Esophagus squamous epithelium (tissue), 5 donors: ENCODE results near the gene MYRFL. TPM values are rescaled to one million over a fixed set of nuclear protein-coding genes. Genes with fewer than 3 reads are reported as not detected.
A peak's percentile ranks its signal among the peaks of the same experiment; 100 is the strongest.

ENCODE experiments used
- DNase-seq: peaks from one replicate; lab custom pipeline; 2025; lab: John Stamatoyannopoulos, UW
- H3K27ac ChIP-seq, 4 donors: fragments of 200-600 bp; sonication (generic); one replicate each; pipeline ENCODE4 v1.5.1; 2016 to 2019; ENCODE audit warnings: mild to moderate bottlenecking in 1 of 4
- H3K27me3 ChIP-seq, 4 donors: fragments of 200-600 bp; sonication (generic); 1 replicate in 3 of 4; 2 replicates in 1 of 4; pipeline versions ENCODE4 v1.5.1 to v1.6.0; 2017 to 2021; ENCODE audit warnings: antibody characterized with exemption in 1 of 4
- H3K36me3 ChIP-seq, 3 donors: fragments of 200-600 bp; sonication (generic); one replicate each; pipeline ENCODE4 v1.5.1; 2016 to 2019
- H3K4me1 ChIP-seq, 3 donors: fragments of 200-600 bp; sonication (generic); one replicate each; pipeline ENCODE4 v1.5.1; 2017 to 2019
- H3K4me3 ChIP-seq, 4 donors: fragments of 200-600 bp; sonication (generic); 1 replicate in 3 of 4; 2 replicates in 1 of 4; pipeline ENCODE4 v1.5.1; 2016 to 2019; ENCODE audit warnings: mild to moderate bottlenecking in 2 of 4, moderate library complexity in 1 of 4
- H3K9me3 ChIP-seq, 3 donors: fragments of 200-600 bp; sonication (generic); one replicate each; pipeline ENCODE4 v1.5.1; 2016 to 2019
- POLR2A ChIP-seq, 4 donors: fragments of 450-650 bp; IDR thresholded peaks; one replicate each; pipeline ENCODE4 v1.6.1; 2017; ENCODE audit warnings: antibody characterized with exemption in 4 of 4, mild to moderate bottlenecking in 4 of 4, moderate library complexity in 3 of 4
- WGBS, 2 donors: methylation state at CpG; one replicate each; pipeline ENCODE4 v1.1.5; 2018; 5-methylcytosine and 5-hydroxymethylcytosine counted together
- intact Hi-C: fragments of 100-400 bp; cut with DNase I; formaldehyde crosslinking; loops from one replicate; pipeline ENCODE4 v1.15.0; 2022
- total RNA-seq, 4 donors: library from RNA; depleted of rRNA; stranded (reverse); fragments of >200 nt; gene quantifications; one replicate each; pipeline ENCODE4 v1.1.0, GENCODE V29; 2016
- TF ChIP-seq, protein P1 (sequence below), 6 experiments: fragments of 450-650 bp in 4 of 6; fragments of 200-600 bp in 2 of 6; sonication (generic) in 2 of 6; IDR thresholded peaks; one replicate each; pipeline ENCODE4 v1.5.1; 2016 to 2019; ENCODE audit warnings: antibody characterized with exemption in 6 of 6, mild to moderate bottlenecking in 4 of 6, moderate library complexity in 4 of 6
- donor health status: DM: yes; HTN: yes; CAD: no.

Gene MYRFL
- total RNA-seq, 4 donors from 2014 or later = not detected

DNA sequence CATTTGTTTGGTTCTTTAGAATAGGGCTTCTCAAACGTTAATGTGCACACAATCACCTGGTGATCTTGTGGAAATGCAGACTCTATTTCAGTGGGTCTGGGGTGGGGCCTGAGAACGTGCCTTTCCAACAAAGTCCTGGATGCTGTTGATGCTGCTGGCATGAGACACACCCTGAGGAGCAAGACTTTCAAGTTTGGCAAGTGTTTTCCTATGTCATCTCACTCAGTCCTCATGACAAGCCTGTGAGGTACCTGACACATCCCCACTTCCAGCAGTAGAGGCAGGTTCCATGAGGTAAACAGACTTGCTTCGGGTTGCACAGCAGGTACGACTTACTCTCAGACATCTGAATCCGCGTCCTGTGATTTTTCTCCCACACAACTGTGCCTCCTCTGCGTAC, 147.1 kb downstream of the MYRFL start:
- no peak overlapping the region for H3K4me3 ChIP-seq
- intact Hi-C loops = no loop called here
- H3K9me3 ChIP-seq = no peaks in the 10 kb centered on the region
- 67 to 83% methylated on average over 4 to 7 of the region's 7 CpGs for WGBS, 2 donors
- peaks cover 0 to 7% (median 0%) of the 10 kb centered on the region in 3 donors for H3K4me1 ChIP-seq
- H3K27me3 ChIP-seq = no peaks in the 10 kb centered on the region
- TF ChIP-seq, protein P1, sequence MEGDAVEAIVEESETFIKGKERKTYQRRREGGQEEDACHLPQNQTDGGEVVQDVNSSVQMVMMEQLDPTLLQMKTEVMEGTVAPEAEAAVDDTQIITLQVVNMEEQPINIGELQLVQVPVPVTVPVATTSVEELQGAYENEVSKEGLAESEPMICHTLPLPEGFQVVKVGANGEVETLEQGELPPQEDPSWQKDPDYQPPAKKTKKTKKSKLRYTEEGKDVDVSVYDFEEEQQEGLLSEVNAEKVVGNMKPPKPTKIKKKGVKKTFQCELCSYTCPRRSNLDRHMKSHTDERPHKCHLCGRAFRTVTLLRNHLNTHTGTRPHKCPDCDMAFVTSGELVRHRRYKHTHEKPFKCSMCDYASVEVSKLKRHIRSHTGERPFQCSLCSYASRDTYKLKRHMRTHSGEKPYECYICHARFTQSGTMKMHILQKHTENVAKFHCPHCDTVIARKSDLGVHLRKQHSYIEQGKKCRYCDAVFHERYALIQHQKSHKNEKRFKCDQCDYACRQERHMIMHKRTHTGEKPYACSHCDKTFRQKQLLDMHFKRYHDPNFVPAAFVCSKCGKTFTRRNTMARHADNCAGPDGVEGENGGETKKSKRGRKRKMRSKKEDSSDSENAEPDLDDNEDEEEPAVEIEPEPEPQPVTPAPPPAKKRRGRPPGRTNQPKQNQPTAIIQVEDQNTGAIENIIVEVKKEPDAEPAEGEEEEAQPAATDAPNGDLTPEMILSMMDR (IDR thresholded peaks at IDR 0.05) = no peak
- TF ChIP-seq POLR2A (IDR thresholded peaks at IDR 0.05) = no peak
- DNase-seq = no peak
- H3K36me3 ChIP-seq = no peaks in the 10 kb centered on the region
- peak overlapping the region in 2 of 4 donors; percentile 53 to 60 for H3K27ac ChIP-seq

DNA sequence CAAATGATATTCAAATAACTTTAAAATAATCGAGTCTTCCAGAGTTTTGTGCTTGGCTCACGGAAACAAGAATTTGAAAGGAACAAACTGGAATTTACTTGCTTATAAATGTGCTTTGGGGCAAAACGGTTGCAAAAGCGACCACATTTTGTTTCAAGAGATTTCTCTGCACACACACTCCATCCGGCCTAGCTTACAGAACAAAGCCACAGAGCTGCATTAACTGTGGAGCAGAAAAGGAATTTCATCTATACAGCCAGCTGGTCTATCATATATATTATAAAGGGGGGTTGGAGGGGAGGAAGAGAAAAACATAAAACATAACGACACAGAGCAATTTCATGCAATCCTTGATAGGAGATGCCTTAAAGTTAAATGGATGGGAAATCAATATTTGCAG, 153.0 kb downstream of the MYRFL start:
- no peak for DNase-seq

DNA sequence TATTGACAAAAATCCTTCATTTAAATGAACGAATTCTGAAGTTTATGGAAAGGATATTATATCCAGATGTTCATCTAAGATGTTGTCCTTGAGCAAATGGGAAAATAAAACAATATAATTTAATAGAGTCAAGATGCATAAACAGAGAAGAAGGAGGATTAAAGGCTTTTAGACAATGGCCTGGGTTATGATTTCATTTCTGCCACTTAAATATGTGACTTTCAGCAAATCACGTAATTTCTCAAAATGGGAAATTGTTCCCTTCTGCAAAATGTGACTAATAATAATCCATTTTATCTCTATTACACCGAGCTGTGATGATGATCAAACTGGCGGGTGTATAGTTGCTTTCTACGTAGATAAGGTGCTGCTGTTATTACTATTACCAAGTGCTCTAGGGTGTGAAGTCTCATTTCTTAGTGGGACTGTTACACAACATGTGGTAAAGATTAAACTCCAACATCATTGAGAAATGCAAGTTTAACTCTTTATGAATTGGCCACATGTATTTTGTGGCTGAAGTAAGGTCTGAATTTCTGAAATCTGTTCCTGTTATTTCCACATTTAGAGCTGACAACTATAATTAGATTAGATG, 157.0 kb downstream of the MYRFL start:
- DNase-seq = no peak
- no peak overlapping the region for H3K4me3 ChIP-seq

More for the DNA sequence above, 153.0 kb downstream of the MYRFL start:
- no peaks in the 10 kb centered on the region for H3K27me3 ChIP-seq
- H3K36me3 ChIP-seq = no peaks in the 10 kb centered on the region
- 51 to 61% methylated on average over 6 of the region's 6 CpGs for WGBS, 2 donors
- no peak overlapping the region for H3K4me3 ChIP-seq
- TF ChIP-seq POLR2A (IDR thresholded peaks at IDR 0.05) = no peak
- TF ChIP-seq, protein P1 (IDR thresholded peaks at IDR 0.05) = no peak
- H3K27ac ChIP-seq = no peak overlapping the region
- H3K4me1 ChIP-seq = no peaks in the 10 kb centered on the region
- intact Hi-C loops = no loop called here
- H3K9me3 ChIP-seq = no peaks in the 10 kb centered on the region

DNA sequence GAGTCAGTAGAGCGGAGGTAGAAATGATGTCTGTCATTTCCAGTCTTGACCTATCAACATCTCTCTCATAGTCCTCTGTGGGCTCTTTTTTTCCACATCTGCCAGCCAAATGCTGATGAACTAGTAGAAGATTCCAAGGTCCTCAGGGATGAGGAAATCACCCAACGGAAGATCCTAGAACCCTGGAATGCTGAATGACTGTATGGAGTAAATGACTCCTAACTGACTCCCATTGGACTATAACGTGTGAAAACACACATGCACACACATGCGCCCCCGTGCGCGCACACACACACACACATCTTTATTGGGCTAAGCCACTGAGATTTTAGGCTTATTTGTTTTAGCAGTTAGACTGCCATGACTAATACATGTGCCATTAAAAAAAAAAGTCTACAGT, 159.2 kb downstream of the MYRFL start:
- Histone ChIP-seq H3K27ac (no peak overlapping the region), H3K36me3 (no peaks in the 10 kb centered on the region), H3K27me3 (no peaks in the 10 kb centered on the region), H3K4me1 (peaks cover 0 to 23% (median 19%) of the 10 kb centered on the region in 3 donors), H3K4me3 (no peak overlapping the region), H3K9me3 (no peaks in the 10 kb centered on the region)
- intact Hi-C loops = no loop called here
- WGBS, 2 donors = 81% methylated on average over 7 of the region's 7 CpGs
- TF ChIP-seq POLR2A (IDR thresholded peaks at IDR 0.05) = no peak
- TF ChIP-seq, protein P1 (IDR thresholded peaks at IDR 0.05) = no peak
- DNase-seq = no peak

More for the DNA sequence above, 157.0 kb downstream of the MYRFL start:
- WGBS, 2 donors = 69 to 70% methylated on average over 5 of the region's 5 CpGs
- Histone ChIP-seq H3K27ac (no peak overlapping the region), H3K27me3 (no peaks in the 10 kb centered on the region), H3K9me3 (no peaks in the 10 kb centered on the region), H3K36me3 (no peaks in the 10 kb centered on the region), H3K4me1 (peaks cover 0 to 2% (median 0%) of the 10 kb centered on the region in 3 donors)
- TF ChIP-seq, protein P1 (IDR thresholded peaks at IDR 0.05) = no peak
- no peak for TF ChIP-seq POLR2A (IDR thresholded peaks at IDR 0.05)
- intact Hi-C loops = no loop called here

DNA sequence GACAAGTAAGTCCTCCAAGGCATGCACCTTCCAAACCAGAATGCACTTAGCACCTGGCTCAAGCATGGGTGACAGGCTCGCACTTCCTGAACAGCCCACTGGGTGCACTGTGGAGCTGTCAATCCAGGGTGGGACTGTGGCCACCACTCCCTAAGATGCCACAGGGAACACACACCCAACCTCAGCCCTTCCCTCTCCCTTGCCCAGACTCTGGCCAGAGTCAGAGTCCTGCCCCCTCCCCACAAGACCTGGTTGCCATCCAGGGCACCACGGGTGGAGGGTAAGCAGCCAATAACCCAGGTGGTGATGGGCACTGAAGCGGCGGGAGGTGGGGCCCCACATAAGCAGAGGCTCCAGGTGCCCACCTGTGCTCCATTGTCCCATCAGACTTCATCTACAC, 160.6 kb downstream of the MYRFL start:
- no peak overlapping the region for H3K27ac ChIP-seq
- TF ChIP-seq POLR2A (IDR thresholded peaks at IDR 0.05) = no peak
- TF ChIP-seq, protein P1 (IDR thresholded peaks at IDR 0.05) = peak in 2 of 6 experiments; percentile 17 to 62
- no peaks in the 10 kb centered on the region for H3K27me3 ChIP-seq
- intact Hi-C loops = no loop called here
- 90 to 100% methylated on average over 1 of the region's 4 CpGs for WGBS, 2 donors
- H3K9me3 ChIP-seq = no peaks in the 10 kb centered on the region
- no peaks in the 10 kb centered on the region for H3K36me3 ChIP-seq
- no peak overlapping the region for H3K4me3 ChIP-seq
- DNase-seq = no peak
- peaks cover 0 to 23% (median 19%) of the 10 kb centered on the region in 3 donors for H3K4me1 ChIP-seq
